H9 (cell line): Measurements from ENCODE around the gene CCDC88C. TPM values are rescaled to one million over a fixed set of nuclear protein-coding genes. Genes with fewer than 3 reads are reported as not detected.
A peak's percentile ranks its signal among the peaks of the same experiment; 100 is the strongest.

Source experiments
- DNase-seq: peaks from one replicate; pipeline ENCODE4 v3.0.0-alpha.2; 2017
- H2AFZ ChIP-seq: one replicate; pipeline ENCODE4 v1.6.1; 2013; ENCODE audit warnings: mild to moderate bottlenecking, low read length, control low read depth, moderate library complexity
- H2AK5ac ChIP-seq: 2 replicates; pipeline ENCODE4 v1.6.1; 2013; ENCODE audit warnings: low read length, control low read depth, mixed read lengths; ENCODE audit not compliant: insufficient read length
- H2BK120ac ChIP-seq: one replicate; pipeline ENCODE4 v1.6.1; 2013; ENCODE audit warnings: low read depth, mild to moderate bottlenecking, low read length, control low read depth, inconsistent platforms; ENCODE audit not compliant: poor library complexity, severe bottlenecking
- H2BK12ac ChIP-seq: 2 replicates; pipeline ENCODE4 v1.6.1; 2013; ENCODE audit warnings: low read length, control low read depth, mixed read lengths, low read depth; ENCODE audit not compliant: insufficient read length
- H2BK15ac ChIP-seq: 2 replicates; pipeline ENCODE4 v1.6.1; 2013; ENCODE audit warnings: low read depth, low read length, control low read depth
- H2BK20ac ChIP-seq: one replicate; pipeline ENCODE4 v1.6.1; 2013; ENCODE audit warnings: low read depth, mild to moderate bottlenecking, low read length, control low read depth, inconsistent platforms; ENCODE audit not compliant: poor library complexity, severe bottlenecking
- H2BK5ac ChIP-seq: 2 replicates; pipeline ENCODE4 v1.6.1; 2013; ENCODE audit warnings: low read length, control low read depth, mixed read lengths; ENCODE audit not compliant: insufficient read length
- H3K14ac ChIP-seq: 2 replicates; pipeline ENCODE4 v1.6.1; 2013; ENCODE audit warnings: low read length, control low read depth; ENCODE audit not compliant: insufficient read depth
- H3K18ac ChIP-seq: 2 replicates; pipeline ENCODE4 v1.6.1; 2013; ENCODE audit warnings: low read depth, mild to moderate bottlenecking, mixed read lengths, low read length, control low read depth; ENCODE audit not compliant: insufficient read length
- H3K23ac ChIP-seq: 2 replicates; pipeline ENCODE4 v1.6.1; 2013; ENCODE audit warnings: low read length, control low read depth, mixed read lengths, low read depth; ENCODE audit not compliant: insufficient read length
- H3K23me2 ChIP-seq: 2 replicates; pipeline ENCODE4 v1.6.1; 2013; ENCODE audit warnings: low read depth, mild to moderate bottlenecking, mixed read lengths, low read length, control low read depth; ENCODE audit not compliant: insufficient read length, poor library complexity, severe bottlenecking
- H3K27ac ChIP-seq: 2 replicates; pipeline ENCODE4 v1.5.1; 2013; ENCODE audit warnings: low read length, control low read depth, mixed read lengths, low read depth; ENCODE audit not compliant: insufficient read length
- H3K27me3 ChIP-seq: 2 replicates; pipeline ENCODE4 v1.6.1; 2013; ENCODE audit warnings: low read length, control low read depth, inconsistent platforms; ENCODE audit not compliant: insufficient read depth
- H3K4ac ChIP-seq: 2 replicates; pipeline ENCODE4 v1.6.1; 2013; ENCODE audit warnings: low read depth, mild to moderate bottlenecking, control low read depth, inconsistent platforms, low read length, moderate library complexity
- H3K4me1 ChIP-seq: 2 replicates; pipeline ENCODE4 v1.6.1; 2013; ENCODE audit warnings: low read length, control low read depth, inconsistent platforms; ENCODE audit not compliant: insufficient read depth
- H3K4me2 ChIP-seq: 2 replicates; pipeline ENCODE4 v1.6.1; 2013; ENCODE audit warnings: low read length, control low read depth, mixed read lengths; ENCODE audit not compliant: insufficient read length, insufficient read depth
- H3K56ac ChIP-seq: 2 replicates; pipeline ENCODE4 v1.6.1; 2013; ENCODE audit warnings: low read depth, mild to moderate bottlenecking, mixed read lengths, low read length, control low read depth; ENCODE audit not compliant: insufficient read length
- H3K79me1 ChIP-seq: 2 replicates; pipeline ENCODE4 v1.6.1; 2013; ENCODE audit warnings: low read depth, mild to moderate bottlenecking, moderate library complexity, low read length, control low read depth, inconsistent platforms; ENCODE audit not compliant: insufficient read depth, poor library complexity, severe bottlenecking
- H3K79me2 ChIP-seq: 2 replicates; pipeline ENCODE4 v1.6.1; 2013; ENCODE audit warnings: low read length, control low read depth, inconsistent platforms; ENCODE audit not compliant: insufficient read depth
- H3K9ac ChIP-seq: 2 replicates; pipeline ENCODE4 v1.6.1; 2013; ENCODE audit warnings: low read length, control low read depth, mixed read lengths; ENCODE audit not compliant: insufficient read length; ENCODE audit errors: extremely low read depth
- H3K9me3 ChIP-seq: one replicate; pipeline ENCODE4 v1.6.1; 2013; ENCODE audit warnings: low read depth, low read length, inconsistent platforms; ENCODE audit not compliant: control insufficient read depth
- H3T11ph ChIP-seq: one replicate; pipeline ENCODE4 v1.6.1; 2013; ENCODE audit warnings: mild to moderate bottlenecking, low read length, control low read depth, inconsistent platforms
- H4K20me1 ChIP-seq: one replicate; pipeline ENCODE4 v1.6.1; 2013; ENCODE audit not compliant: control insufficient read depth, insufficient read length, insufficient read depth
- H4K5ac ChIP-seq: 2 replicates; pipeline ENCODE4 v1.6.1; 2013; ENCODE audit warnings: low read depth, mild to moderate bottlenecking, mixed read lengths, low read length, control low read depth; ENCODE audit not compliant: insufficient read length
- H4K8ac ChIP-seq: replicated peaks from 2 replicates; pipeline ENCODE4 v1.6.1; 2013; ENCODE audit warnings: low read length, control low read depth, mixed read lengths, low read depth; ENCODE audit not compliant: insufficient read length
- H4K91ac ChIP-seq: 2 replicates; pipeline ENCODE4 v1.6.1; 2013; ENCODE audit warnings: low read depth, mild to moderate bottlenecking, moderate library complexity, mixed read lengths, low read length, control low read depth; ENCODE audit not compliant: insufficient read length
- H3K27ac Mint-ChIP-seq, 3 experiments: 2 replicates in 2 of 3; 3 replicates in 1 of 3; pipeline ENCODE4 v1.8.0; 2020 to 2021; ENCODE audit warnings: mixed read lengths in 3 of 3, mild to moderate bottlenecking in 1 of 3, moderate library complexity in 1 of 3
- H3K27me3 Mint-ChIP-seq: 2 replicates; pipeline ENCODE4 v1.8.0; 2021; ENCODE audit warnings: low read depth, mild to moderate bottlenecking, moderate library complexity, mixed read lengths
- H3K36me3 Mint-ChIP-seq, 3 experiments: 2 replicates in 2 of 3; 3 replicates in 1 of 3; pipeline ENCODE4 v1.8.0; 2020 to 2021; ENCODE audit warnings: low read depth in 3 of 3, mixed read lengths in 3 of 3; ENCODE audit not compliant: insufficient read depth in 1 of 3
- H3K4me1 Mint-ChIP-seq, 2 experiments: 2 replicates each; pipeline ENCODE4 v1.8.0; 2020; ENCODE audit warnings: mixed read lengths in 2 of 2
- H3K4me3 Mint-ChIP-seq, 2 experiments: 2 replicates in 1 of 2; 3 replicates in 1 of 2; pipeline ENCODE4 v1.8.0; 2020 to 2021; ENCODE audit warnings: mild to moderate bottlenecking in 2 of 2, mixed read lengths in 2 of 2, moderate library complexity in 1 of 2
- H3K9me3 Mint-ChIP-seq, 2 experiments: 2 replicates in 1 of 2; 3 replicates in 1 of 2; pipeline ENCODE4 v1.8.0; 2020; ENCODE audit warnings: mild to moderate bottlenecking in 2 of 2, mixed read lengths in 2 of 2, moderate library complexity in 1 of 2
- CTCF ChIP-seq: fragments of 200-600 bp; sonication (generic); conservative IDR thresholded peaks from 3 replicates; pipeline ENCODE4 v1.8.0; 2021; ENCODE audit warnings: antibody characterized with exemption, mild to moderate bottlenecking
- WGBS: extraction: QIAGEN DNeasy Blood & Tissue Kit; methylation state at CpG from one replicate; pipeline ENCODE4 v1.1.7; 2013; ENCODE audit warnings: missing lambda C conversion rate, low lambda C conversion rate, mixed read lengths; ENCODE audit not compliant: insufficient read length; ENCODE audit errors: extremely low coverage; 5-methylcytosine and 5-hydroxymethylcytosine counted together
- total RNA-seq: library from RNA; stranded (reverse); gene quantifications from 2 replicates; pipeline ENCODE4 v1.2.1, GENCODE V29; 2021

CCDC88C gene
- total RNA-seq, 1 experiment from 2014 or later = 52.4 TPM

GRCh38 chr14:91305650-91306431 lies 111.8 kb downstream of the CCDC88C start:
- Histone ChIP-seq H2BK20ac (no peak overlapping the region), H3K4me1 (peaks cover 12% of the 10 kb centered on the region; the same call in 1 of the 2 replicates), H3T11ph (no peak overlapping the region), H4K5ac (no peak overlapping the region), H3K4ac (no peak overlapping the region), H4K8ac (no peak overlapping the region), H2BK15ac (no peak overlapping the region), H3K23ac (no peak overlapping the region), H3K79me2 (no peaks in the 10 kb centered on the region), H4K20me1 (no peaks in the 10 kb centered on the region), H2BK120ac (no peak overlapping the region), H3K56ac (no peak overlapping the region), H2BK5ac (no peak overlapping the region), H3K14ac (no peak overlapping the region), H3K27ac (peak overlapping the region; percentile 4), H3K27me3 (no peaks in the 10 kb centered on the region), H2AFZ (no peak overlapping the region), H3K9me3 (no peaks in the 10 kb centered on the region), H4K91ac (no peak overlapping the region), H3K79me1 (no peaks in the 10 kb centered on the region), H3K4me2 (peak overlapping the region; percentile 26), H3K9ac (no peak overlapping the region), H2BK12ac (no peak overlapping the region), H3K18ac (no peak overlapping the region), H3K23me2 (no peaks in the 10 kb centered on the region), H2AK5ac (no peak overlapping the region)
- peak; percentile 71 for DNase-seq
- TF ChIP-seq CTCF = no peak
- Mint-ChIP-seq H3K27ac (peak overlapping the region; percentile 89 to 96 (median 94)), H3K9me3 (no peaks in the 10 kb centered on the region), H3K36me3 (peaks cover 34 to 73% (median 64%) of the 10 kb centered on the region in 3 experiments), H3K4me3 (peak overlapping the region; percentile 45 to 58), H3K27me3 (no peaks in the 10 kb centered on the region), H3K4me1 (peaks cover 37 to 46% of the 10 kb centered on the region in 2 experiments)
- WGBS = no CpG with 5 or more reads among the region's 10 CpGs
